DMS114 treated with DMSO at 0.1 percent for 48 hours (cell line): ENCODE results near the gene DOK6.

Experiments
- DNase-seq: peaks from one replicate; lab custom pipeline; 2025; ENCODE audit not compliant: unreplicated experiment; lab: John Stamatoyannopoulos, UW

The DOK6 gene

GRCh38 chr18:69432847-69433246 lies 32.2 kb downstream of the DOK6 start:
- DNase-seq, result no peak

- no peak for DNase-seq
These were observed 34.3 kb downstream of the DOK6 start for GRCh38 chr18:69435000-69435399.

- no peak for DNase-seq
These were observed 43.5 kb downstream of the DOK6 start for GRCh38 chr18:69444221-69444620.

GRCh38 chr18:69447886-69448285 lies 47.2 kb downstream of the DOK6 start:
- no peak for DNase-seq

- DNase-seq, result no peak
These were observed 54.4 kb downstream of the DOK6 start for GRCh38 chr18:69455125-69455524.

- DNase-seq, result peak; percentile 36
These were observed 68.8 kb downstream of the DOK6 start for GRCh38 chr18:69469444-69469919.

- no peak for DNase-seq
These were observed 79.8 kb downstream of the DOK6 start for GRCh38 chr18:69480460-69480859.

GRCh38 chr18:69483574-69483973 lies 82.9 kb downstream of the DOK6 start:
- DNase-seq, result no peak

GRCh38 chr18:69484699-69485396 lies 84.2 kb downstream of the DOK6 start:
- no peak for DNase-seq

GRCh38 chr18:69487488-69488394 lies 87.1 kb downstream of the DOK6 start:
- DNase-seq, result no peak

- no peak for DNase-seq
These were observed 89.4 kb downstream of the DOK6 start for GRCh38 chr18:69490072-69490471.

- no peak for DNase-seq
These were observed 90.1 kb downstream of the DOK6 start for GRCh38 chr18:69490813-69491212.

GRCh38 chr18:69491576-69491975 lies 90.9 kb downstream of the DOK6 start:
- DNase-seq, result no peak

GRCh38 chr18:69492861-69493260 lies 92.2 kb downstream of the DOK6 start:
- no peak for DNase-seq

GRCh38 chr18:69494841-69495240 lies 94.2 kb downstream of the DOK6 start:
- no peak for DNase-seq

- no peak for DNase-seq
These were observed 94.7 kb downstream of the DOK6 start for GRCh38 chr18:69495338-69495737.

- no peak for DNase-seq
These were observed 95.3 kb downstream of the DOK6 start for GRCh38 chr18:69495841-69496533.

GRCh38 chr18:69518989-69519388 lies 118.3 kb downstream of the DOK6 start:
- no peak for DNase-seq

GRCh38 chr18:69523582-69523981 lies 122.9 kb downstream of the DOK6 start:
- DNase-seq, result no peak

- DNase-seq, result no peak
These were observed 127.7 kb downstream of the DOK6 start for GRCh38 chr18:69528435-69528834.

- DNase-seq, result no peak
These were observed 128.5 kb downstream of the DOK6 start for GRCh38 chr18:69529151-69529550.

- no peak for DNase-seq
These were observed 131.3 kb downstream of the DOK6 start for GRCh38 chr18:69531973-69532372.
